Lower leg skin (tissue), 3 donors: ENCODE results near the gene MAGEH1.

Experiments used
- POLR2A ChIP-seq, 2 donors: fragments of 450-650 bp; IDR thresholded peaks; one replicate each; pipeline ENCODE4 v1.6.1; 2016 to 2017; ENCODE audit warnings: antibody characterized with exemption in 2 of 2, mild to moderate bottlenecking in 1 of 2, moderate library complexity in 1 of 2
- TF ChIP-seq, protein P1 (sequence below), 3 donors: fragments of 450-650 bp; IDR thresholded peaks; one replicate each; pipeline ENCODE4 v1.5.1; 2016; ENCODE audit warnings: antibody characterized with exemption in 3 of 3, mild to moderate bottlenecking in 3 of 3, moderate library complexity in 2 of 3

DNA sequence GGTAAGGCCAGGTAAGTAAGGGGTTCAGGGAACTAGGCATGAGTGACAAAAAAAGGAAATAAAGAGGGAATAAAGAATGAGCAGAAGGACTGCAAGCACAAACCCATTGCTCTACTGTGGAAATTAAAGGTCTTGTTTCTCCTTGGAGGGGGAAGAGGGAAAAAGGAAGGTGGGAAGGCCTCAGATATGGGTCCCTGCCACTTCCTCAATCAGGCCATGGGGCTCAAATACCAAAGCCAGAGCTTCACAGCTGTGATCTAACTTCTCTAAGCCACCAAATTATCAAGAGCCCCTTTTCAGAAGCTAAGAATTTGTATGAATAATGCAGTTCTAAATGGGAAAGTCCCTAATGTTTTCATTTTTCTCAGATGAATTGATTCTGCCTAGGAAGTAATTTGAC, 33.0 kb downstream of the MAGEH1 start:
- TF ChIP-seq, protein P1, sequence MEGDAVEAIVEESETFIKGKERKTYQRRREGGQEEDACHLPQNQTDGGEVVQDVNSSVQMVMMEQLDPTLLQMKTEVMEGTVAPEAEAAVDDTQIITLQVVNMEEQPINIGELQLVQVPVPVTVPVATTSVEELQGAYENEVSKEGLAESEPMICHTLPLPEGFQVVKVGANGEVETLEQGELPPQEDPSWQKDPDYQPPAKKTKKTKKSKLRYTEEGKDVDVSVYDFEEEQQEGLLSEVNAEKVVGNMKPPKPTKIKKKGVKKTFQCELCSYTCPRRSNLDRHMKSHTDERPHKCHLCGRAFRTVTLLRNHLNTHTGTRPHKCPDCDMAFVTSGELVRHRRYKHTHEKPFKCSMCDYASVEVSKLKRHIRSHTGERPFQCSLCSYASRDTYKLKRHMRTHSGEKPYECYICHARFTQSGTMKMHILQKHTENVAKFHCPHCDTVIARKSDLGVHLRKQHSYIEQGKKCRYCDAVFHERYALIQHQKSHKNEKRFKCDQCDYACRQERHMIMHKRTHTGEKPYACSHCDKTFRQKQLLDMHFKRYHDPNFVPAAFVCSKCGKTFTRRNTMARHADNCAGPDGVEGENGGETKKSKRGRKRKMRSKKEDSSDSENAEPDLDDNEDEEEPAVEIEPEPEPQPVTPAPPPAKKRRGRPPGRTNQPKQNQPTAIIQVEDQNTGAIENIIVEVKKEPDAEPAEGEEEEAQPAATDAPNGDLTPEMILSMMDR (IDR thresholded peaks at IDR 0.05), result no peak
- TF ChIP-seq POLR2A (IDR thresholded peaks at IDR 0.05), result no peak
